Measurements from ENCODE around the gene PDLIM4.

DNA sequence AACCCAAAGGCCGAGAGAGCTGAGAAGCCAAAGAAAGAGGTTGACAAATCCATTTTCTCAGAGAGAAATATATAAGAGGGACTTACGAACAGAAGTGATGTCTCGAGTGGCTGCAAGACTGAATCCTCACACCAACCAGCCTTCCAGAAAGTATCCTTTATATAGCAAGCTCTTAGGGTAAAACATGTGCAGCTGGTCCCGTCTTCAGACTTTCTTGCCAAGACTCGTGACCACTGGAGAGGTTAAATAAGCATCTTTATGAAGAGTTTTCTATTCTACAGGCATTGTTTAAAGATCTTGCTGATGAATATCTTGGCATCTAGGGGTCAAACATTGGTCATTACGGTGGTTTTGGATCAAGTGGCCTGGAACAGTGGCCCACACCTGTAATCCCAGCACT lies 19.8 kb downstream of the PDLIM4 start:
- TF ChIP-seq, protein P1, sequence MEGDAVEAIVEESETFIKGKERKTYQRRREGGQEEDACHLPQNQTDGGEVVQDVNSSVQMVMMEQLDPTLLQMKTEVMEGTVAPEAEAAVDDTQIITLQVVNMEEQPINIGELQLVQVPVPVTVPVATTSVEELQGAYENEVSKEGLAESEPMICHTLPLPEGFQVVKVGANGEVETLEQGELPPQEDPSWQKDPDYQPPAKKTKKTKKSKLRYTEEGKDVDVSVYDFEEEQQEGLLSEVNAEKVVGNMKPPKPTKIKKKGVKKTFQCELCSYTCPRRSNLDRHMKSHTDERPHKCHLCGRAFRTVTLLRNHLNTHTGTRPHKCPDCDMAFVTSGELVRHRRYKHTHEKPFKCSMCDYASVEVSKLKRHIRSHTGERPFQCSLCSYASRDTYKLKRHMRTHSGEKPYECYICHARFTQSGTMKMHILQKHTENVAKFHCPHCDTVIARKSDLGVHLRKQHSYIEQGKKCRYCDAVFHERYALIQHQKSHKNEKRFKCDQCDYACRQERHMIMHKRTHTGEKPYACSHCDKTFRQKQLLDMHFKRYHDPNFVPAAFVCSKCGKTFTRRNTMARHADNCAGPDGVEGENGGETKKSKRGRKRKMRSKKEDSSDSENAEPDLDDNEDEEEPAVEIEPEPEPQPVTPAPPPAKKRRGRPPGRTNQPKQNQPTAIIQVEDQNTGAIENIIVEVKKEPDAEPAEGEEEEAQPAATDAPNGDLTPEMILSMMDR (conservative IDR thresholded peaks at IDR 0.05), result no peak
- TF ChIP-seq EZH2 (IDR thresholded peaks at IDR 0.05; ENCODE audit: low read depth), result no peak
